ENCODE measurements around the gene FGF14.

FGF14 gene

GRCh38 chr13:101998129-101998528 lies 403.7 kb downstream of the FGF14 start:
- Histone ChIP-seq H3K36me3 (ENCODE audit: control insufficient read depth, insufficient read depth, low read length) (no peaks in the 10 kb centered on the region), H3K27ac (no peak overlapping the region), H2AFZ (no peak overlapping the region), H3K4me1 (no peaks in the 10 kb centered on the region), H3K27me3 (ENCODE audit: control insufficient read depth, insufficient read depth, low read length) (no peaks in the 10 kb centered on the region), H3K9ac (no peak overlapping the region), H3K9me3 (ENCODE audit: control insufficient read depth, low read length) (no peaks in the 10 kb centered on the region), H3K4me3 (ENCODE audit: low read depth, low read length) (no peak overlapping the region), H3K4me2 (ENCODE audit: low read length) (no peak overlapping the region), H3K79me2 (no peaks in the 10 kb centered on the region)
- TF ChIP-seq CTCF (IDR thresholded peaks at IDR 0.05): no peak

DNA sequence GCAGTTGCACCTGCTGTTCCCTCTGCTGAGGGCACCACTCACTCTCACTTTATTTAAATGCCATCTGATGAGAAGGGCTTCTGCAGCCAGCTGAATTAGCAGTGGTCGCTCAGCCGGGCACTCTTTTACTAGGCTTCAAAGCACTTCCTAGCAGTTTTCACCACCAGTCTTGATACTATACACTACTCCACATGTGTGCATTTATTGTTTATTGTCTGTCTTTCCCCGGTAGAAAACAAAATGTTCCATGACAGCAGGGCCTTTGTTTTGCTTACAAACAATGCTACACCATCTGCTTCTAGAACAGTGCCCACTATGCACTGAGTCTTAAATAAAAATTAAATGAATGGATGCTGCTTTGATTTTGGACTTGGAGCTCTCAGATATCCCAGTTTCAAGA lies 404.9 kb downstream of the FGF14 start:
- TF ChIP-seq CTCF (IDR thresholded peaks at IDR 0.05): no peak
- Histone ChIP-seq H3K27ac (no peak overlapping the region), H3K4me2 (ENCODE audit: low read length) (no peak overlapping the region), H3K4me1 (no peaks in the 10 kb centered on the region), H3K4me3 (ENCODE audit: low read depth, low read length) (no peak overlapping the region), H3K27me3 (ENCODE audit: control insufficient read depth, insufficient read depth, low read length) (no peaks in the 10 kb centered on the region), H3K36me3 (ENCODE audit: control insufficient read depth, insufficient read depth, low read length) (no peaks in the 10 kb centered on the region), H3K79me2 (no peaks in the 10 kb centered on the region), H2AFZ (no peak overlapping the region), H3K9ac (no peak overlapping the region), H3K9me3 (ENCODE audit: control insufficient read depth, low read length) (no peaks in the 10 kb centered on the region)

- TF ChIP-seq CTCF (IDR thresholded peaks at IDR 0.05): no peak
- H3K4me1 ChIP-seq: no peaks in the 10 kb centered on the region
- H3K4me3 ChIP-seq (ENCODE audit: low read depth, low read length): no peak overlapping the region
Measured at GRCh38 chr13:101989798-101990350, 412.0 kb downstream of the FGF14 start.

DNA sequence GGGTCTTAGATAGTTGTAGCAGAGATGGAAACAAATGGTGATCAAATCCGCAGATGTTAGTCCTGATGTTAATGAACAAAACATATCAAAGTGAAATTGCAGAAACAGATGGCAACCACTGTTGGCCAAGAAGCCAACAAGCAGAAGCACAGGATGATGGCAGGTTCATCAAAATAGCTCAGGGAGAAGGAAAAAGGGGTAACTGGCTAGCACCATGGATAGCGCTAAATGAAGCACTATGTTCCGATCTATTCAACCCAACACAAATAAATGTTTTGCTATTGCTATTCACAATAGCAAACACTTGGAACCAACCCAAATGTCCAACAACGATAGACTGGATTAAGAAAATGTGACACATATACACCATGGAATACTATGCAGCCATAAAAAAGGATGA lies 413.7 kb downstream of the FGF14 start:
- Histone ChIP-seq H3K36me3 (ENCODE audit: control insufficient read depth, insufficient read depth, low read length) (no peaks in the 10 kb centered on the region), H3K9ac (no peak overlapping the region), H3K27me3 (ENCODE audit: control insufficient read depth, insufficient read depth, low read length) (no peaks in the 10 kb centered on the region), H3K9me3 (ENCODE audit: control insufficient read depth, low read length) (no peaks in the 10 kb centered on the region), H3K79me2 (no peaks in the 10 kb centered on the region), H3K4me1 (no peaks in the 10 kb centered on the region), H3K4me2 (ENCODE audit: low read length) (no peak overlapping the region), H2AFZ (no peak overlapping the region), H3K4me3 (ENCODE audit: low read depth, low read length) (no peak overlapping the region), H3K27ac (no peak overlapping the region)
- no peak for TF ChIP-seq CTCF (IDR thresholded peaks at IDR 0.05)

More at GRCh38 chr13:101989798-101990350, 412.0 kb downstream of the FGF14 start:
- Histone ChIP-seq H3K27me3 (ENCODE audit: control insufficient read depth, insufficient read depth, low read length) (no peaks in the 10 kb centered on the region), H2AFZ (no peak overlapping the region), H3K9me3 (ENCODE audit: control insufficient read depth, low read length) (no peaks in the 10 kb centered on the region), H3K27ac (no peak overlapping the region), H3K9ac (no peak overlapping the region), H3K79me2 (no peaks in the 10 kb centered on the region), H3K4me2 (ENCODE audit: low read length) (no peak overlapping the region), H3K36me3 (ENCODE audit: control insufficient read depth, insufficient read depth, low read length) (no peaks in the 10 kb centered on the region)

DNA sequence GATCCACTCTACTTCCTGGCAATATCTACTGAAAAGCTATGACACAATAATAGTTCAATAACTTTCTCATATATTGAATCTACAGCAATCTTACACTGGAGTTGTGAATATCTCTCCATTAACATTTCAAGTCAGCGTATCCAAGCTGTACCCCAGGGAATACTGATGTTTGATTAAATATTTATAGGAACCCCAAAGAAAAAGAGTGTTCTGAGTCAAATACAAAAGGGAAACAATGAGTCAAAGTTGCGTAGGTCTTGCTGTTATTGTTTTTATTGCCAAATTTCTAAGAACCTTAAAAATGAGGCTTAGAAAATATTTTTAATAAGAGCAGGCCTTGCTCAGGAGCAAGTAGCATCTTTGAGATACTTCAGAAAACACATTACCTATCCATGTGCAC lies 415.5 kb downstream of the FGF14 start:
- Histone ChIP-seq H3K36me3 (ENCODE audit: control insufficient read depth, insufficient read depth, low read length) (no peaks in the 10 kb centered on the region), H3K27me3 (ENCODE audit: control insufficient read depth, insufficient read depth, low read length) (no peaks in the 10 kb centered on the region), H3K27ac (no peak overlapping the region), H2AFZ (no peak overlapping the region), H3K9ac (no peak overlapping the region), H3K79me2 (no peaks in the 10 kb centered on the region), H3K9me3 (ENCODE audit: control insufficient read depth, low read length) (no peaks in the 10 kb centered on the region), H3K4me2 (ENCODE audit: low read length) (no peak overlapping the region), H3K4me1 (no peaks in the 10 kb centered on the region), H3K4me3 (ENCODE audit: low read depth, low read length) (no peak overlapping the region)
- no peak for TF ChIP-seq CTCF (IDR thresholded peaks at IDR 0.05)
